Retinal pigment epithelial cell (primary cell): ENCODE data around the gene TMED1.

Source experiments
- DNase-seq: peaks from one replicate; pipeline ENCODE4 v3.0.0-alpha.2; 2010; ENCODE audit warnings: low read depth
- H3K4me3 ChIP-seq: 2 replicates; pipeline ENCODE4 v1.5.1; 2011; ENCODE audit warnings: mild to moderate bottlenecking, low read length, control low read depth, moderate library complexity
- CTCF ChIP-seq: conservative IDR thresholded peaks from 2 replicates; pipeline ENCODE4 v1.5.1; 2011; ENCODE audit warnings: low read depth, low read length, control low read depth, inconsistent platforms

TMED1 gene

GRCh38 chr19:10788146-10788545 lies 47.9 kb downstream of the TMED1 start:
- no peak overlapping the region for H3K4me3 ChIP-seq

GRCh38 chr19:10784257-10784656 lies 51.8 kb downstream of the TMED1 start:
- no peak overlapping the region for H3K4me3 ChIP-seq
- DNase-seq: no peak
- no peak for TF ChIP-seq CTCF

More at GRCh38 chr19:10788146-10788545, 47.9 kb downstream of the TMED1 start:
- no peak for TF ChIP-seq CTCF
- no peak for DNase-seq

GRCh38 chr19:10782795-10783194 lies 53.2 kb downstream of the TMED1 start:
- no peak for TF ChIP-seq CTCF
- DNase-seq: no peak
- H3K4me3 ChIP-seq: no peak overlapping the region
